HL-60 (cell line): ENCODE results near the gene METTL16.

Source experiments
- DNase-seq, 2 experiments: peaks; one replicate each; pipeline ENCODE4 v3.0.0-alpha.2; 2010 to 2020; ENCODE audit warnings: low read depth in 1 of 2, low spot score in 1 of 2
- H3K27ac ChIP-seq: fragments of 250-450 bp; sonication (Bioruptor Pico); replicated peaks from 2 replicates; pipeline ENCODE4 v1.5.1; 2020; ENCODE audit warnings: mild to moderate bottlenecking, moderate library complexity
- H3K27me3 ChIP-seq: fragments of 250-450 bp; sonication (Bioruptor Pico); 2 replicates; pipeline ENCODE4 v1.5.1; 2021; ENCODE audit warnings: mild to moderate bottlenecking, moderate library complexity; ENCODE audit not compliant: insufficient read depth, poor library complexity, severe bottlenecking
- H3K4me3 ChIP-seq: replicated peaks from 2 replicates; pipeline ENCODE4 v1.5.1; 2011; ENCODE audit warnings: mild to moderate bottlenecking, control low read depth, low read length; ENCODE audit not compliant: insufficient read depth
- GABPA ChIP-seq: IDR thresholded peaks from 2 replicates; pipeline ENCODE4 v1.6.1; 2012; ENCODE audit warnings: low read depth
- POLR2AphosphoS5 ChIP-seq: IDR thresholded peaks from 2 replicates; pipeline ENCODE4 v1.6.1; 2012; ENCODE audit warnings: low read depth
- SPI1 ChIP-seq: IDR thresholded peaks from 2 replicates; pipeline ENCODE4 v1.6.1; 2012; ENCODE audit warnings: low read depth, mild to moderate bottlenecking, borderline replicate concordance
- TF ChIP-seq, protein P1 (sequence below): IDR thresholded peaks from one replicate; pipeline ENCODE4 v1.5.1; 2011; ENCODE audit warnings: low read length, control low read depth, inconsistent platforms; ENCODE audit not compliant: insufficient read depth
- TF ChIP-seq, protein P2 (sequence below): IDR thresholded peaks from 2 replicates; pipeline ENCODE4 v1.6.1; 2012; ENCODE audit warnings: low read depth; ENCODE audit not compliant: insufficient replicate concordance

METTL16 gene

DNA sequence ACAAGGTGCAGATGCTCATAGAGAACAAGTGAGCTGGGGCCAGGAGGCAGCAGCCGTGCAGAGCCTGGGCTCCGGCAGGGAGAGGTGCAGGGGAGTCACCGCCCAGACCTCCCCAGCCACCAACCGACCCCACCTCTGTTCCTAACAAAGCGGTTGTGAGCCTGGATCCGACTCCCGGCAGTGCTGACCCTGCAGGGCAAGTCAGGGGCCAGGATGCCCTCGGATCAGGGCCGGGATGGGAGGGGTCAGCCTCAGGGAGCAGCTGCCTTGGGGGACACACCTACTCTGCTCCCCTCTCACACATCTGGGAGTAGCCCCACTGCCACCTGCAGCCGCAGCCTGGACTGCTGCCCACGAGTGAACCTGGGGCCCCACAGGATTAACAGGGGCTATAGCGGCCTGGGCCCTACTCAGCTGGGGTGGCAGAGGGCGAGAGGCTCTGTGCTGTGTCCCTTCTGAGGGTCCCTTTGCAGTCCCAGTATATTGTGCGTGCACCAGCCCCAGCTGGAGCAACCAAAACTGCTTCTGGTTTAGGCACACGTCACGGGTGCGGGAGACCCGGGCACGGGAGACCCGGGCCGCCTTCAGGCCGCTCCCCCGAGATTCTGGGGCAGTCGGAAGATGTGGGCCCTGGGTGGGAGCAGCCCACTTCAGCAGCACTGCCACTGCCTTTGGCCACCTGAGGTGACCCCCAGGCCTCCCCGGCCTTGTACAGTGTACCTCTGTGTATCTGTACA is 132.0 kb downstream of the METTL16 start:
- Histone ChIP-seq H3K27ac (no peak overlapping the region), H3K27me3 (no peaks in the 10 kb centered on the region), H3K4me3 (no peak overlapping the region)
- DNase-seq, result no peak
- TF ChIP-seq POLR2AphosphoS5 (no peak), SPI1 (no peak), GABPA (no peak)
- TF ChIP-seq, protein P1, sequence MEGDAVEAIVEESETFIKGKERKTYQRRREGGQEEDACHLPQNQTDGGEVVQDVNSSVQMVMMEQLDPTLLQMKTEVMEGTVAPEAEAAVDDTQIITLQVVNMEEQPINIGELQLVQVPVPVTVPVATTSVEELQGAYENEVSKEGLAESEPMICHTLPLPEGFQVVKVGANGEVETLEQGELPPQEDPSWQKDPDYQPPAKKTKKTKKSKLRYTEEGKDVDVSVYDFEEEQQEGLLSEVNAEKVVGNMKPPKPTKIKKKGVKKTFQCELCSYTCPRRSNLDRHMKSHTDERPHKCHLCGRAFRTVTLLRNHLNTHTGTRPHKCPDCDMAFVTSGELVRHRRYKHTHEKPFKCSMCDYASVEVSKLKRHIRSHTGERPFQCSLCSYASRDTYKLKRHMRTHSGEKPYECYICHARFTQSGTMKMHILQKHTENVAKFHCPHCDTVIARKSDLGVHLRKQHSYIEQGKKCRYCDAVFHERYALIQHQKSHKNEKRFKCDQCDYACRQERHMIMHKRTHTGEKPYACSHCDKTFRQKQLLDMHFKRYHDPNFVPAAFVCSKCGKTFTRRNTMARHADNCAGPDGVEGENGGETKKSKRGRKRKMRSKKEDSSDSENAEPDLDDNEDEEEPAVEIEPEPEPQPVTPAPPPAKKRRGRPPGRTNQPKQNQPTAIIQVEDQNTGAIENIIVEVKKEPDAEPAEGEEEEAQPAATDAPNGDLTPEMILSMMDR, result no peak
- TF ChIP-seq, protein P2, sequence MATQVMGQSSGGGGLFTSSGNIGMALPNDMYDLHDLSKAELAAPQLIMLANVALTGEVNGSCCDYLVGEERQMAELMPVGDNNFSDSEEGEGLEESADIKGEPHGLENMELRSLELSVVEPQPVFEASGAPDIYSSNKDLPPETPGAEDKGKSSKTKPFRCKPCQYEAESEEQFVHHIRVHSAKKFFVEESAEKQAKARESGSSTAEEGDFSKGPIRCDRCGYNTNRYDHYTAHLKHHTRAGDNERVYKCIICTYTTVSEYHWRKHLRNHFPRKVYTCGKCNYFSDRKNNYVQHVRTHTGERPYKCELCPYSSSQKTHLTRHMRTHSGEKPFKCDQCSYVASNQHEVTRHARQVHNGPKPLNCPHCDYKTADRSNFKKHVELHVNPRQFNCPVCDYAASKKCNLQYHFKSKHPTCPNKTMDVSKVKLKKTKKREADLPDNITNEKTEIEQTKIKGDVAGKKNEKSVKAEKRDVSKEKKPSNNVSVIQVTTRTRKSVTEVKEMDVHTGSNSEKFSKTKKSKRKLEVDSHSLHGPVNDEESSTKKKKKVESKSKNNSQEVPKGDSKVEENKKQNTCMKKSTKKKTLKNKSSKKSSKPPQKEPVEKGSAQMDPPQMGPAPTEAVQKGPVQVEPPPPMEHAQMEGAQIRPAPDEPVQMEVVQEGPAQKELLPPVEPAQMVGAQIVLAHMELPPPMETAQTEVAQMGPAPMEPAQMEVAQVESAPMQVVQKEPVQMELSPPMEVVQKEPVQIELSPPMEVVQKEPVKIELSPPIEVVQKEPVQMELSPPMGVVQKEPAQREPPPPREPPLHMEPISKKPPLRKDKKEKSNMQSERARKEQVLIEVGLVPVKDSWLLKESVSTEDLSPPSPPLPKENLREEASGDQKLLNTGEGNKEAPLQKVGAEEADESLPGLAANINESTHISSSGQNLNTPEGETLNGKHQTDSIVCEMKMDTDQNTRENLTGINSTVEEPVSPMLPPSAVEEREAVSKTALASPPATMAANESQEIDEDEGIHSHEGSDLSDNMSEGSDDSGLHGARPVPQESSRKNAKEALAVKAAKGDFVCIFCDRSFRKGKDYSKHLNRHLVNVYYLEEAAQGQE, result no peak

DNA sequence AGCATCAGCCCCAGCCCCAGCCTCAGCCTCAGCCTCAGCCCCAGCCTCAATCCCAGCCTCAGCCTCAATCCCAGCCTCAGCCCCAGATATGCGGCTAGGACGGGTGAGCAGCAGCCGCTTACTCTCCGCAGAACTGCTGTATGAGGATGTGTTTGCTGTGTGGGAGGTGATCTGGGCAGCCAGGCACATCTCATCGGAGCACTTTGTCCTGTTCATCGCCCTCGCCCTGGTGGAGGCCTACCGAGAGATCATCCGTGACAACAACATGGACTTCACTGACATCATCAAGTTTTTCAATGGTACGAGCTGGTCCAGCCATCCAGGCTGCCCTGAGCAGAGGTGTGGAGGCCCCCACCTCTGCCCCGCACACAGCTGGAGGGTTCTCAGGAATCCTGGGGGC is 132.8 kb downstream of the METTL16 start:
- TF ChIP-seq SPI1, result no peak
- no peak for TF ChIP-seq POLR2AphosphoS5
- no peak for TF ChIP-seq GABPA
- no peak for DNase-seq
- no peaks in the 10 kb centered on the region for H3K27me3 ChIP-seq
- no peak overlapping the region for H3K27ac ChIP-seq
- H3K4me3 ChIP-seq, result no peak overlapping the region

DNA sequence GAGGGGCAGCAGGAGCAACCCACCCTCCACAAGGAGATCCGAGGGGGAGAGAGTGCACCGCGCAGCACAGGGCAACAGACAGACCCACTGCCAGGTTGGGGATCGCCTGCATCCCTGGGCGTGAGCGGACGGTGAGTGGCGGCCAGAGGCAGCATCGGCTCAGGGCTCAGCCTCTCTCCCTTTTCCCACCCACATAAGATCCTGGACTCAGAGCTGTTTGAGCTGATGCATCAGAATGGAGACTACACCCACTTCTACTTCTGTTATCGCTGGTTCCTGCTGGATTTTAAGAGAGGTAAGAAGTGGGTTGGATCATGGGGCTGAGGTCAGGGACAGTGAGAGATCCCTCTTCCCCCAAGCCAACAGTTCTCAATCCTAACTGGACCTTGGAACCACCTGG is 134.0 kb downstream of the METTL16 start:
- TF ChIP-seq, protein P1, result no peak
- TF ChIP-seq GABPA, result no peak
- no peak for TF ChIP-seq POLR2AphosphoS5
- TF ChIP-seq, protein P2, result no peak
- no peak for TF ChIP-seq SPI1
- Histone ChIP-seq H3K4me3 (no peak overlapping the region), H3K27me3 (no peaks in the 10 kb centered on the region), H3K27ac (no peak overlapping the region)
- no peak for DNase-seq

DNA sequence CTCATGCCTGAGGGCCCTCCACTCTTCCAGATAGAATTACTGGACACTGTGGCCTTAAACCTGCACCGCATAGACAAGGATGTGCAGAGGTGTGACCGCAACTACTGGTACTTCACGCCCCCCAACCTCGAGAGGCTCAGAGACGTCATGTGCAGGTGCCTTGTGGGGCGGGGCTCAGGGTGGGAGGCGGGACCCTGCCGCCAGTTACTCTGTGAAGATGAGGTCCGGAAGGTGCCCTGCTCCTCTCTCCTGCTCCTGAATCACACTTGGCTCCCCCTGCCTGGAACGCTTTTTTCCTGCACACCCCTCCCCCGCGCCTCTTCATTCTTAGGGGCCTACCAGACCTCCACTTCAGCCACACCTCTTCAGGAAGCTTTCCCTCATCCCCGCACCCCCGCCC is 135.6 kb downstream of the METTL16 start:
- no peak overlapping the region for H3K27ac ChIP-seq
- no peak for DNase-seq
- H3K4me3 ChIP-seq, result no peak overlapping the region
- no peaks in the 10 kb centered on the region for H3K27me3 ChIP-seq
- TF ChIP-seq, protein P2, result no peak
- TF ChIP-seq SPI1, result no peak
- no peak for TF ChIP-seq GABPA
- no peak for TF ChIP-seq POLR2AphosphoS5
- TF ChIP-seq, protein P1, result no peak
